Astrocyte (in vitro differentiated cells and primary cell): Measurements from ENCODE around the gene MYCN.

Source experiments
- CTCF ChIP-seq: IDR thresholded peaks from 2 replicates; pipeline ENCODE4 v1.5.1; 2011; ENCODE audit warnings: low read depth, mild to moderate bottlenecking, inconsistent platforms, low read length, moderate library complexity; ENCODE audit not compliant: insufficient read depth
- EZH2 ChIP-seq: IDR thresholded peaks from 2 replicates; pipeline ENCODE4 v1.6.1; 2012; ENCODE audit warnings: mild to moderate bottlenecking, low read length, inconsistent platforms; ENCODE audit not compliant: insufficient read depth

GRCh38 chr2:15909736-15910135 is 30.6 kb upstream of the MYCN start:
- TF ChIP-seq CTCF (no peak), EZH2 (no peak)
